C4-2B (cell line): Measurements from ENCODE around the gene DRAM1.

Source experiments
- CTCF ChIP-seq: fragments of 450-650 bp; conservative IDR thresholded peaks from 2 replicates; pipeline ENCODE4 v1.5.1; 2017; ENCODE audit warnings: mild to moderate bottlenecking
- ZFX ChIP-seq: fragments of 450-650 bp; IDR thresholded peaks from 2 replicates; pipeline ENCODE4 v1.6.1; 2017

GRCh38 chr12:101845137-101845711, 32.2 kb upstream of the DRAM1 start:
- TF ChIP-seq CTCF, result no peak
- no peak for TF ChIP-seq ZFX
